HCT116 (cell line): ENCODE measurements around the gene HBA1.

Source experiments
- EZH2phosphoT487 ChIP-seq: fragments of 200-600 bp; IDR thresholded peaks from 2 replicates; pipeline ENCODE4 v1.6.1; 2018; ENCODE audit warnings: antibody characterized with exemption, borderline replicate concordance
- POLR2A ChIP-seq: IDR thresholded peaks from 2 replicates; pipeline ENCODE4 v1.7.0; 2011; ENCODE audit warnings: borderline replicate concordance; ENCODE audit not compliant: insufficient read depth, insufficient read length; ENCODE audit errors: extremely low read depth
- POLR2AphosphoS5 ChIP-seq: IDR thresholded peaks from 2 replicates; pipeline ENCODE4 v1.6.1; 2011; ENCODE audit warnings: mild to moderate bottlenecking, low read depth, low read length, moderate library complexity
- RAD21 ChIP-seq: IDR thresholded peaks from 2 replicates; pipeline ENCODE4 v1.6.1; 2012; ENCODE audit warnings: low read depth, mild to moderate bottlenecking
- SRF ChIP-seq: IDR thresholded peaks from 2 replicates; pipeline ENCODE4 v1.6.1; 2012; ENCODE audit warnings: low read depth
- TCF7L2 ChIP-seq: IDR thresholded peaks from 2 replicates; pipeline ENCODE4 v1.7.0; 2011; ENCODE audit warnings: borderline replicate concordance, inconsistent platforms; ENCODE audit not compliant: insufficient read depth, insufficient read length; ENCODE audit errors: extremely low read depth
- YY1 ChIP-seq: IDR thresholded peaks from 2 replicates; pipeline ENCODE4 v1.6.1; 2011; ENCODE audit warnings: low read length, low read depth, moderate library complexity, mild to moderate bottlenecking; ENCODE audit not compliant: insufficient replicate concordance; ENCODE audit errors: extremely low read depth
- TF ChIP-seq, protein P1 (sequence below), 3 experiments: fragments of 200-600 bp in 1 of 3; sonication (generic) in 1 of 3; IDR thresholded peaks in 2 of 3; conservative IDR thresholded peaks in 1 of 3; 2 replicates each; pipeline ENCODE4 v1.5.1; 2012 to 2017; ENCODE audit warnings: low read depth in 2 of 3, low read length in 2 of 3, antibody characterized with exemption in 1 of 3, borderline replicate concordance in 1 of 3, control low read depth in 1 of 3, mild to moderate bottlenecking in 1 of 3, mixed read lengths in 1 of 3, mixed run types in 1 of 3, moderate library complexity in 1 of 3; ENCODE audit not compliant: insufficient read depth in 1 of 3
- TF ChIP-seq, protein P2 (sequence below): IDR thresholded peaks from 2 replicates; pipeline ENCODE4 v1.6.1; 2012

DNA sequence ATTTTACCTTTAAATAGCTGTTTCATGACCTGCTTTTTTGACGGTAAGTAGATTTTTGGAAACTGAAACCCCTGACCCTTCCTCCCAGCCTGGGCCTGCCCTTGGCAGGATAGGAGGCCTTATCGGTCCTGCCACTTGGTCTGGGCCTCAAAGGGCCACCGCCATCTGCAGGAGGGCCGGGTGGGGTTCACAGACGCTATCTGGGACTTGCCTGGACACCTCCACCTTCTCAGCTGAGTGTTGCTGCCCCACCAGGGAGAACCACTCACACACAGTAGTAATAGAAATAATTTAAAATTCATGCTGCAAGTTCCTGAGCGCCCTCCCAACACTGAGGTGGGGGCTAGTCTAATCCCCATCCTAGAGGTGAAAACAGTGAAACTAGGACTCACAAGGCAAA, 33.4 kb upstream of the HBA1 start:
- TF ChIP-seq, protein P1, sequence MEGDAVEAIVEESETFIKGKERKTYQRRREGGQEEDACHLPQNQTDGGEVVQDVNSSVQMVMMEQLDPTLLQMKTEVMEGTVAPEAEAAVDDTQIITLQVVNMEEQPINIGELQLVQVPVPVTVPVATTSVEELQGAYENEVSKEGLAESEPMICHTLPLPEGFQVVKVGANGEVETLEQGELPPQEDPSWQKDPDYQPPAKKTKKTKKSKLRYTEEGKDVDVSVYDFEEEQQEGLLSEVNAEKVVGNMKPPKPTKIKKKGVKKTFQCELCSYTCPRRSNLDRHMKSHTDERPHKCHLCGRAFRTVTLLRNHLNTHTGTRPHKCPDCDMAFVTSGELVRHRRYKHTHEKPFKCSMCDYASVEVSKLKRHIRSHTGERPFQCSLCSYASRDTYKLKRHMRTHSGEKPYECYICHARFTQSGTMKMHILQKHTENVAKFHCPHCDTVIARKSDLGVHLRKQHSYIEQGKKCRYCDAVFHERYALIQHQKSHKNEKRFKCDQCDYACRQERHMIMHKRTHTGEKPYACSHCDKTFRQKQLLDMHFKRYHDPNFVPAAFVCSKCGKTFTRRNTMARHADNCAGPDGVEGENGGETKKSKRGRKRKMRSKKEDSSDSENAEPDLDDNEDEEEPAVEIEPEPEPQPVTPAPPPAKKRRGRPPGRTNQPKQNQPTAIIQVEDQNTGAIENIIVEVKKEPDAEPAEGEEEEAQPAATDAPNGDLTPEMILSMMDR (IDR thresholded peaks at IDR 0.05 in 2 of 3, conservative IDR thresholded peaks at IDR 0.05 in 1 of 3; ENCODE audit: borderline replicate concordance in 1 of 3, insufficient read depth in 1 of 3, low read depth in 2 of 3, low read length in 2 of 3), result no peak
- TF ChIP-seq EZH2phosphoT487 (no peak), SRF (no peak), POLR2A (no peak), TCF7L2 (no peak), RAD21 (no peak), POLR2AphosphoS5 (no peak), YY1 (no peak)
- TF ChIP-seq, protein P2, sequence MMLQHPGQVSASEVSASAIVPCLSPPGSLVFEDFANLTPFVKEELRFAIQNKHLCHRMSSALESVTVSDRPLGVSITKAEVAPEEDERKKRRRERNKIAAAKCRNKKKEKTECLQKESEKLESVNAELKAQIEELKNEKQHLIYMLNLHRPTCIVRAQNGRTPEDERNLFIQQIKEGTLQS, result no peak
